ENCODE measurements around the gene KRTAP10-6. TPM values are rescaled to one million over a fixed set of nuclear protein-coding genes. Genes with fewer than 3 reads are reported as not detected.
A peak's percentile ranks its signal among the peaks of the same experiment; 100 is the strongest.
"Not testable (repeated sequence)": the region's sequence is repeated elsewhere in the genome, so short reads cannot be mapped to it uniquely, and the experiment has no call there.

The KRTAP10-6 gene
- total and polyA plus RNA-seq, 2 donors (not counting 1 experiment from before 2014, with no cell fraction given): not detected

- no peak overlapping the region for H3K4me3 ChIP-seq (replicated peaks in 1 of 4; ENCODE audit: control extremely low read depth in 1 of 4, insufficient read depth in 1 of 4, low read depth in 3 of 4, low read length in 4 of 4)
- no peaks in the 10 kb centered on the region for H3K4me1 ChIP-seq (ENCODE audit: control insufficient read depth, extremely low read depth, insufficient read depth, low read length)
- no peak overlapping the region for H3K4me2 ChIP-seq (ENCODE audit: extremely low read depth, insufficient read depth, low read length)
- H3K9ac ChIP-seq (ENCODE audit: insufficient read depth, low read length): no peak overlapping the region
- DNase-seq (ENCODE audit: low read depth in 2 of 2): peak in 1 of 2 donors; percentile 1
- H3K27me3 ChIP-seq (ENCODE audit: control insufficient read depth, insufficient read depth, low read length): peaks cover 4% of the 10 kb centered on the region
- TF ChIP-seq, protein P1, sequence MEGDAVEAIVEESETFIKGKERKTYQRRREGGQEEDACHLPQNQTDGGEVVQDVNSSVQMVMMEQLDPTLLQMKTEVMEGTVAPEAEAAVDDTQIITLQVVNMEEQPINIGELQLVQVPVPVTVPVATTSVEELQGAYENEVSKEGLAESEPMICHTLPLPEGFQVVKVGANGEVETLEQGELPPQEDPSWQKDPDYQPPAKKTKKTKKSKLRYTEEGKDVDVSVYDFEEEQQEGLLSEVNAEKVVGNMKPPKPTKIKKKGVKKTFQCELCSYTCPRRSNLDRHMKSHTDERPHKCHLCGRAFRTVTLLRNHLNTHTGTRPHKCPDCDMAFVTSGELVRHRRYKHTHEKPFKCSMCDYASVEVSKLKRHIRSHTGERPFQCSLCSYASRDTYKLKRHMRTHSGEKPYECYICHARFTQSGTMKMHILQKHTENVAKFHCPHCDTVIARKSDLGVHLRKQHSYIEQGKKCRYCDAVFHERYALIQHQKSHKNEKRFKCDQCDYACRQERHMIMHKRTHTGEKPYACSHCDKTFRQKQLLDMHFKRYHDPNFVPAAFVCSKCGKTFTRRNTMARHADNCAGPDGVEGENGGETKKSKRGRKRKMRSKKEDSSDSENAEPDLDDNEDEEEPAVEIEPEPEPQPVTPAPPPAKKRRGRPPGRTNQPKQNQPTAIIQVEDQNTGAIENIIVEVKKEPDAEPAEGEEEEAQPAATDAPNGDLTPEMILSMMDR (conservative IDR thresholded peaks at IDR 0.05 in 1 of 2, IDR thresholded peaks at IDR 0.05 in 1 of 2; ENCODE audit: low read depth in 1 of 2, low read length in 2 of 2): no peak
- TF ChIP-seq EZH2 (IDR thresholded peaks at IDR 0.05; ENCODE audit: low read length, missing control alignments): no peak
- H3K36me3 ChIP-seq (ENCODE audit: control insufficient read depth, insufficient read depth, low read length): no peaks in the 10 kb centered on the region
- H3K9me3 ChIP-seq (ENCODE audit: control insufficient read depth, insufficient read depth, low read depth, low read length): no peaks in the 10 kb centered on the region
- no peaks in the 10 kb centered on the region for H4K20me1 ChIP-seq (ENCODE audit: control insufficient read depth, extremely low read depth, insufficient read depth, low read length)
- no peak overlapping the region for H2AFZ ChIP-seq (ENCODE audit: low read length)
- H3K79me2 ChIP-seq (ENCODE audit: control insufficient read depth, insufficient read depth, low read length): no peaks in the 10 kb centered on the region
- H3K27ac ChIP-seq (ENCODE audit: insufficient read depth, low read length): no peak overlapping the region
Observed at GRCh38 chr21:44593598-44594405, 1.5 kb upstream of the KRTAP10-6 start.

GRCh38 chr21:44591801-44592130, 539 bp downstream of the KRTAP10-6 start:
- not testable (repeated sequence) for H3K27me3 ChIP-seq (ENCODE audit: control insufficient read depth, insufficient read depth, low read length); DNase-seq (ENCODE audit: low read depth in 2 of 2); H3K79me2 ChIP-seq (ENCODE audit: control insufficient read depth, insufficient read depth, low read length); H3K27ac ChIP-seq (ENCODE audit: insufficient read depth, low read length); H3K9me3 ChIP-seq (ENCODE audit: control insufficient read depth, insufficient read depth, low read depth, low read length); H3K9ac ChIP-seq (ENCODE audit: insufficient read depth, low read length); H3K4me1 ChIP-seq (ENCODE audit: control insufficient read depth, extremely low read depth, insufficient read depth, low read length); H3K4me2 ChIP-seq (ENCODE audit: extremely low read depth, insufficient read depth, low read length); H4K20me1 ChIP-seq (ENCODE audit: control insufficient read depth, extremely low read depth, insufficient read depth, low read length); H3K4me3 ChIP-seq (replicated peaks in 1 of 4; ENCODE audit: control extremely low read depth in 1 of 4, insufficient read depth in 1 of 4, low read depth in 3 of 4, low read length in 4 of 4); H2AFZ ChIP-seq (ENCODE audit: low read length); H3K36me3 ChIP-seq (ENCODE audit: control insufficient read depth, insufficient read depth, low read length)

DNA sequence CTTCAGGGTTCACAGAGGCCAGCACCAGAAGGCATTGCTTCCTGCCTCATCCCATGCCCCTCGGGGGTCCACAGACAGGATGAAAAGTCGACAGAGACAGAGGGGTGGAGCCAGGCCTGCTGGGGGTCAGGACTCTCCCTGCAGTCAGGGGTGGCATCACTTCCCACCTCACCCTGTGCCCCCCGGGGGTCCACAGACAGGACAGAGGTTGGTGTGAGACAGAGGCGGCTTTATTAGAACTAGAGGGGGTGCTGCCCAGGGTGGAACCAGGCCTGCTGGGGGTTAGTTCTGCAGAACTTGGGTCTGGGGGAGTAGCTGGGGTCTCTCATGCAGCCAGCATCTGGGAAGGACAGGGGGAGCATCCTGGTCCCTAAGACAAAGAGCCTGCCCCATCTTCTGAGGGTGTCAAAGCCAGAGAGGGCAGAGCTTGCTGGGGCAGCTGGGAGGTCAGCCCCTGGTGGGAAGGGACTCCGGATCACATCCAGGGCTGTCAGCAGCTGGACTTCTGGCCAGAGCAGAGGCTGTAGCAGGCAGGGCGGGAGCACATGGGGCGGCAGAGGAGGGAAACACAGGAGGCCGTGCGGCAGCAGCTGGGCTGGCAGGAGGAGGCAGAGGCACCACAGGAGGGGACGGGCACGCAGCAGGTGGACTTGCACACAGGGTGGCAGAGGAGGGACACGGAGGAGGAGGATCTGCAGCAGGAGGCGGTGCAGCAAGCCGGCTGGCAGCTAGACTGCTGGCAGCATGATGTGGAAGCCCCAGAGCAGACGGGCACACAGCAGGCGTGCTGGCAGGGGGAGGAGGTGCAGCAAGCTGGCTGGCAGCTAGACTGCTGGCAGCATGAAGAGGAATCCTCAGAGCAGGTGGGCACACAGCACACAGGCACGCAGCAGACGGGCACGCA, 1.2 kb downstream of the KRTAP10-6 start:
- not testable (repeated sequence) for DNase-seq (ENCODE audit: low read depth in 2 of 2); H3K27ac ChIP-seq (ENCODE audit: insufficient read depth, low read length); H3K4me1 ChIP-seq (ENCODE audit: control insufficient read depth, extremely low read depth, insufficient read depth, low read length); H3K36me3 ChIP-seq (ENCODE audit: control insufficient read depth, insufficient read depth, low read length); H3K4me3 ChIP-seq (replicated peaks in 1 of 4; ENCODE audit: control extremely low read depth in 1 of 4, insufficient read depth in 1 of 4, low read depth in 3 of 4, low read length in 4 of 4); H4K20me1 ChIP-seq (ENCODE audit: control insufficient read depth, extremely low read depth, insufficient read depth, low read length); H3K79me2 ChIP-seq (ENCODE audit: control insufficient read depth, insufficient read depth, low read length); H3K9me3 ChIP-seq (ENCODE audit: control insufficient read depth, insufficient read depth, low read depth, low read length); H2AFZ ChIP-seq (ENCODE audit: low read length); H3K4me2 ChIP-seq (ENCODE audit: extremely low read depth, insufficient read depth, low read length); H3K27me3 ChIP-seq (ENCODE audit: control insufficient read depth, insufficient read depth, low read length); H3K9ac ChIP-seq (ENCODE audit: insufficient read depth, low read length)
